ENCODE data around the gene FARP1.

GRCh38 chr13:98108341-98108740, 34.6 kb upstream of the FARP1 start:
- TF ChIP-seq CTCF (IDR thresholded peaks at IDR 0.05; ENCODE audit: insufficient read depth, low read length, poor library complexity, severe bottlenecking) (no peak), EZH2phosphoT487 (conservative IDR thresholded peaks at IDR 0.05; ENCODE audit: low read length) (no peak)

All from SU-DHL-6 (cell line).